MM.1S (cell line): Measurements from ENCODE around the gene ETV6.

Experiments
- DNase-seq: peaks from one replicate; pipeline ENCODE4 v3.0.0-alpha.2; 2015
- H2AFZ ChIP-seq: fragments of 300-600 bp; sonication (generic); 2 replicates; pipeline ENCODE4 v1.6.0; 2016; ENCODE audit warnings: antibody characterized with exemption, low read length
- H3F3A ChIP-seq: fragments of 300-600 bp; sonication (generic); 2 replicates; pipeline ENCODE4 v1.6.1; 2016; ENCODE audit warnings: mild to moderate bottlenecking, antibody characterized with exemption, low read length, moderate library complexity, mixed read lengths; ENCODE audit not compliant: insufficient read depth
- H3K27ac ChIP-seq: fragments of 300-600 bp; sonication (generic); 2 replicates; pipeline ENCODE4 v1.5.1; 2016; ENCODE audit warnings: mild to moderate bottlenecking, low read length
- H3K27me3 ChIP-seq: fragments of 300-600 bp; sonication (generic); replicated peaks from 2 replicates; pipeline ENCODE4 v1.6.0; 2016; ENCODE audit warnings: low read length; ENCODE audit not compliant: insufficient read depth
- H3K36me3 ChIP-seq: fragments of 300-600 bp; sonication (generic); replicated peaks from 2 replicates; pipeline ENCODE4 v1.6.1; 2016; ENCODE audit warnings: mild to moderate bottlenecking, low read length, mixed read lengths; ENCODE audit not compliant: insufficient read depth
- H3K4me1 ChIP-seq: fragments of 300-600 bp; sonication (generic); 2 replicates; pipeline ENCODE4 v1.6.1; 2016; ENCODE audit warnings: low read length, mixed read lengths
- H3K4me2 ChIP-seq: fragments of 300-600 bp; sonication (generic); 2 replicates; pipeline ENCODE4 v1.6.0; 2016; ENCODE audit warnings: low read depth, low read length
- H3K4me3 ChIP-seq: fragments of 300-600 bp; sonication (generic); 2 replicates; pipeline ENCODE4 v1.5.1; 2016; ENCODE audit warnings: low read length, mixed read lengths
- H3K79me2 ChIP-seq: fragments of 300-600 bp; sonication (generic); 2 replicates; pipeline ENCODE4 v1.6.1; 2016; ENCODE audit warnings: mixed run types, low read length, mixed read lengths
- H3K9ac ChIP-seq: fragments of 300-600 bp; sonication (generic); 2 replicates; pipeline ENCODE4 v1.6.1; 2016; ENCODE audit warnings: low read length, mixed read lengths
- H3K9me2 ChIP-seq: fragments of 300-600 bp; sonication (generic); replicated peaks from 2 replicates; pipeline ENCODE4 v1.6.1; 2016; ENCODE audit warnings: mild to moderate bottlenecking, low read length, mixed read lengths; ENCODE audit not compliant: insufficient read depth
- H3K9me3 ChIP-seq: fragments of 300-600 bp; sonication (generic); replicated peaks from 2 replicates; pipeline ENCODE4 v1.6.1; 2016; ENCODE audit warnings: mild to moderate bottlenecking, low read length, mixed read lengths; ENCODE audit not compliant: insufficient read depth
- H4K20me1 ChIP-seq: fragments of 300-600 bp; sonication (generic); 2 replicates; pipeline ENCODE4 v1.6.1; 2016; ENCODE audit warnings: mild to moderate bottlenecking, low read length, moderate library complexity, mixed read lengths; ENCODE audit not compliant: insufficient read depth
- EZH2 ChIP-seq: fragments of 300-600 bp; sonication (generic); optimal IDR thresholded peaks from 2 replicates; pipeline ENCODE3; 2017; ENCODE audit warnings: low read depth, mild to moderate bottlenecking, antibody characterized with exemption, low read length, mixed read lengths
- EZH2phosphoT487 ChIP-seq: fragments of 300-600 bp; sonication (generic); IDR thresholded peaks from 2 replicates; pipeline ENCODE4 v1.6.1; 2018; ENCODE audit warnings: antibody characterized with exemption, low read length
- TF ChIP-seq, protein P1 (sequence below): fragments of 300-600 bp; sonication (generic); IDR thresholded peaks from 2 replicates; pipeline ENCODE4 v1.5.1; 2016; ENCODE audit warnings: antibody characterized with exemption, low read length, mixed read lengths

The ETV6 gene

DNA sequence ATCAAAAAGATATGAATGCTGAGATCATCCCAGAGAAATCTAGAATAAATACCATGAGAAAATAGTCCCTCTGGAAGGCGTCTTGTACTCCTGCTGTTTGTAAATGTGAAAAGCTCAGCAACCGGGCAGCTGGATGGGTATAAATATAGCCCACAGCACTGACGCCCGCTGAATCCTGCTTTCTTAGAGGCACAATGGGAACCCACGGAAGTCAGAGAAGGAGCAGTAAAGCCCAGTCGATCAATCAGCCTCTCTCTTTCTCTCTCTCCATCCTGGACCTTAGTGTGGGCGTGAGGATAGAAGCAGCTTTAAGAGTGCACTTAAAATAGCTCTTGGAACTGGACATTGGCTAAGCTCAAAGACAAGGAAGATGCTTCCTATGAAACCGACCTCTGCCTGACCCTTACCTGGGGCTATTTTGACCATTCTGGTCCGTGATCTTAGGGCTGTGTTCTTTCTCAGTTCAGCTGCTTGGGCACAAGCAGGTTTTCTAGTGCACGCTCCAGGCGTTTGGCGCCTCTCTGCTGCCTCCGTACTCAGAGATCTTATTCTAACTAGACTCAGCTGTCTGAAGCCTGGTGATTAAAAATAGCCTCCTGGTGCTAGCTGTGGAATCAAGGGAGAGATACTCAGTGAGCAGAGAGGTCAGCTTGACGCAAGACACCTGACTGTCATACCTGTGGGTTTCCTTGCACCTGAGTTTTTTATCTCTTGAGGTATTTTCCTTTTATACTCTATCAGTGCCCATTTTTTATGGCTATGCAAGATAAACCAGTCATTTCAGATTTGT is 144.6 kb downstream of the ETV6 start:
- Histone ChIP-seq H3K79me2 (0 out of 2 replicates have a peak, but pooled peaks cover 3% of the 10 kb centered on the region), H3K9me2 (no peaks in the 10 kb centered on the region), H3K27ac (no peak overlapping the region), H3K4me3 (no peak overlapping the region), H3K4me2 (no peak overlapping the region), H3K36me3 (no peaks in the 10 kb centered on the region), H3F3A (no peaks in the 10 kb centered on the region), H2AFZ (no peak overlapping the region), H3K4me1 (peaks cover 5% of the 10 kb centered on the region; the same call in 1 of the 2 replicates), H3K9ac (no peak overlapping the region), H3K27me3 (no peaks in the 10 kb centered on the region), H3K9me3 (no peaks in the 10 kb centered on the region), H4K20me1 (no peaks in the 10 kb centered on the region)
- no peak for DNase-seq
- TF ChIP-seq EZH2phosphoT487 (no peak), EZH2 (no peak)
- TF ChIP-seq, protein P1, sequence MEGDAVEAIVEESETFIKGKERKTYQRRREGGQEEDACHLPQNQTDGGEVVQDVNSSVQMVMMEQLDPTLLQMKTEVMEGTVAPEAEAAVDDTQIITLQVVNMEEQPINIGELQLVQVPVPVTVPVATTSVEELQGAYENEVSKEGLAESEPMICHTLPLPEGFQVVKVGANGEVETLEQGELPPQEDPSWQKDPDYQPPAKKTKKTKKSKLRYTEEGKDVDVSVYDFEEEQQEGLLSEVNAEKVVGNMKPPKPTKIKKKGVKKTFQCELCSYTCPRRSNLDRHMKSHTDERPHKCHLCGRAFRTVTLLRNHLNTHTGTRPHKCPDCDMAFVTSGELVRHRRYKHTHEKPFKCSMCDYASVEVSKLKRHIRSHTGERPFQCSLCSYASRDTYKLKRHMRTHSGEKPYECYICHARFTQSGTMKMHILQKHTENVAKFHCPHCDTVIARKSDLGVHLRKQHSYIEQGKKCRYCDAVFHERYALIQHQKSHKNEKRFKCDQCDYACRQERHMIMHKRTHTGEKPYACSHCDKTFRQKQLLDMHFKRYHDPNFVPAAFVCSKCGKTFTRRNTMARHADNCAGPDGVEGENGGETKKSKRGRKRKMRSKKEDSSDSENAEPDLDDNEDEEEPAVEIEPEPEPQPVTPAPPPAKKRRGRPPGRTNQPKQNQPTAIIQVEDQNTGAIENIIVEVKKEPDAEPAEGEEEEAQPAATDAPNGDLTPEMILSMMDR = no peak

DNA sequence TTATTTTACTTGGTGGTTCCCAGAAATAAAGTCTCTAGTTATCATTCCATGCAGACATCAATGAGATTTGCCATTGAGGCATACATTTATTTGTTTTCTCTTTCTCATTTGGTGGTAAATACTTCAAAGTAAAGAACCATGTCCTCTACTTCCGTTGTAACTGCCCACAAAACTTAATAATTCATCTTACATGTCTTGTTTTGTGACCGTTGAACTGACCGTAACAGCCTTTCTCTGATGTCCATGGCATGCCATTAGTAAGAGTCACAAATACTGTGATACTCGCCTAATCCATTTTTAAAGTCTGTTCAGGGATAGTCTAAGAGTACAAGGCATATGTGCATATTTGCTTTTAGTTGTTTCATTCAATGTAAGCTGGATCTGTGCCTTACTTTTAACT is 145.3 kb downstream of the ETV6 start:
- no peaks in the 10 kb centered on the region for H4K20me1 ChIP-seq
- H3K79me2 ChIP-seq = 0 out of 2 replicates have a peak, but pooled peaks cover 3% of the 10 kb centered on the region
- peaks cover 7% of the 10 kb centered on the region; the same call in 1 of the 2 replicates for H3K4me1 ChIP-seq
- H3K4me2 ChIP-seq = no peak overlapping the region
- TF ChIP-seq EZH2 (no peak), EZH2phosphoT487 (no peak)
- TF ChIP-seq, protein P1 = no peak
- H3K9me2 ChIP-seq = no peaks in the 10 kb centered on the region
- H3K27me3 ChIP-seq = no peaks in the 10 kb centered on the region
- no peak overlapping the region for H2AFZ ChIP-seq
- H3K9me3 ChIP-seq = no peaks in the 10 kb centered on the region
- H3K27ac ChIP-seq = no peak overlapping the region
- no peak for DNase-seq
- H3K4me3 ChIP-seq = no peak overlapping the region
- no peak overlapping the region for H3K9ac ChIP-seq
- no peaks in the 10 kb centered on the region for H3F3A ChIP-seq
- no peaks in the 10 kb centered on the region for H3K36me3 ChIP-seq

GRCh38 chr12:11795192-11795912 is 145.9 kb downstream of the ETV6 start:
- no peak for DNase-seq
- Histone ChIP-seq H3K36me3 (no peaks in the 10 kb centered on the region), H3K9me2 (no peaks in the 10 kb centered on the region), H2AFZ (no peak overlapping the region), H3K27ac (no peak overlapping the region), H3K4me1 (peaks cover 7% of the 10 kb centered on the region; the same call in 1 of the 2 replicates), H3K4me2 (no peak overlapping the region), H3K79me2 (0 out of 2 replicates have a peak, but pooled peaks cover under 1% of the 10 kb centered on the region), H4K20me1 (no peaks in the 10 kb centered on the region), H3K9ac (no peak overlapping the region), H3K27me3 (no peaks in the 10 kb centered on the region), H3K4me3 (no peak overlapping the region), H3K9me3 (no peaks in the 10 kb centered on the region), H3F3A (no peaks in the 10 kb centered on the region)
- TF ChIP-seq, protein P1 = no peak
- TF ChIP-seq EZH2phosphoT487 = no peak
- TF ChIP-seq EZH2 = no peak
